ENCODE measurements around the gene THUMPD2.
A peak's percentile ranks its signal among the peaks of the same experiment; 100 is the strongest.
"Not testable (repeated sequence)": the region's sequence is repeated elsewhere in the genome, so short reads cannot be mapped to it uniquely, and the experiment has no call there.

The THUMPD2 gene

GRCh38 chr2:39796134-39796533 lies 17.1 kb upstream of the THUMPD2 start:
- ChIA-PET POLR2A (interaction anchor here (0.6 kb wide), 1 partner anchor 36 kb away, joined by 4 read pairs; no protein-coding TSS in a partner anchor), CTCF (no interaction called here)
- no peak overlapping the region for H3K27ac ChIP-seq (ENCODE audit: insufficient read depth in 1 of 2, low read depth in 1 of 2, low read length in 2 of 2, poor library complexity in 1 of 2, severe bottlenecking in 2 of 2)
- H3K4me1 ChIP-seq (ENCODE audit: control extremely low read depth in 1 of 4, control insufficient read depth in 4 of 4, insufficient read depth in 4 of 4, low read length in 3 of 4): no peaks in the 10 kb centered on the region
- H3K27me3 ChIP-seq (replicated peaks in 2 of 5; ENCODE audit: control insufficient read depth in 4 of 5, insufficient read depth in 5 of 5, low read length in 4 of 5): no peaks in the 10 kb centered on the region
- H3K4me3 ChIP-seq (ENCODE audit: control insufficient read depth in 1 of 7, extremely low read depth in 1 of 7, insufficient read depth in 4 of 7, low read depth in 2 of 7, low read length in 6 of 7): no peak overlapping the region
- WGBS (ENCODE audit: insufficient coverage): 100% methylated on average over 1 of the region's 1 CpG
- no peak for DNase-seq
- peaks cover 0 to 3% (median 0%) of the 10 kb centered on the region in 5 experiments for H3K9me3 ChIP-seq (ENCODE audit: control extremely low read depth in 1 of 5, control insufficient read depth in 4 of 5, insufficient read depth in 2 of 5, low read depth in 1 of 5, low read length in 4 of 5)
- H3K36me3 ChIP-seq (ENCODE audit: control insufficient read depth in 4 of 4, insufficient read depth in 4 of 4, low read length in 3 of 4): no peaks in the 10 kb centered on the region

GRCh38 chr2:39790216-39790818 lies 11.3 kb upstream of the THUMPD2 start:
- H3K27ac ChIP-seq (ENCODE audit: insufficient read depth in 1 of 2, low read depth in 1 of 2, low read length in 2 of 2, poor library complexity in 1 of 2, severe bottlenecking in 2 of 2); DNase-seq; POLR2A ChIA-PET; H3K36me3 ChIP-seq (ENCODE audit: control insufficient read depth in 4 of 4, insufficient read depth in 4 of 4, low read length in 3 of 4); H3K9me3 ChIP-seq (ENCODE audit: control extremely low read depth in 1 of 5, control insufficient read depth in 4 of 5, insufficient read depth in 2 of 5, low read depth in 1 of 5, low read length in 4 of 5); H3K27me3 ChIP-seq (replicated peaks in 2 of 5; ENCODE audit: control insufficient read depth in 4 of 5, insufficient read depth in 5 of 5, low read length in 4 of 5); CTCF ChIA-PET; H3K4me3 ChIP-seq (ENCODE audit: control insufficient read depth in 1 of 7, extremely low read depth in 1 of 7, insufficient read depth in 4 of 7, low read depth in 2 of 7, low read length in 6 of 7): not testable (repeated sequence)
- peaks cover 0 to 15% (median 5%) of the 10 kb centered on the region in 4 experiments for H3K4me1 ChIP-seq (ENCODE audit: control extremely low read depth in 1 of 4, control insufficient read depth in 4 of 4, insufficient read depth in 4 of 4, low read length in 3 of 4)
- WGBS (ENCODE audit: insufficient coverage): 95% methylated on average over 9 of the region's 12 CpGs

- Histone ChIP-seq H3K9me3 (ENCODE audit: control extremely low read depth in 1 of 5, control insufficient read depth in 4 of 5, insufficient read depth in 2 of 5, low read depth in 1 of 5, low read length in 4 of 5) (peaks cover 0 to 7% (median 2%) of the 10 kb centered on the region in 5 experiments), H3K27ac (ENCODE audit: insufficient read depth in 1 of 2, low read depth in 1 of 2, low read length in 2 of 2, poor library complexity in 1 of 2, severe bottlenecking in 2 of 2) (no peak overlapping the region), H3K4me3 (ENCODE audit: control insufficient read depth in 1 of 7, extremely low read depth in 1 of 7, insufficient read depth in 4 of 7, low read depth in 2 of 7, low read length in 6 of 7) (no peak overlapping the region), H3K36me3 (ENCODE audit: control insufficient read depth in 4 of 4, insufficient read depth in 4 of 4, low read length in 3 of 4) (no peaks in the 10 kb centered on the region), H3K4me1 (ENCODE audit: control extremely low read depth in 1 of 4, control insufficient read depth in 4 of 4, insufficient read depth in 4 of 4, low read length in 3 of 4) (peaks cover 0 to 15% (median 5%) of the 10 kb centered on the region in 4 experiments), H3K27me3 (replicated peaks in 2 of 5; ENCODE audit: control insufficient read depth in 4 of 5, insufficient read depth in 5 of 5, low read length in 4 of 5) (no peaks in the 10 kb centered on the region)
- DNase-seq: no peak
- no CpG with 5 or more reads among the region's 2 CpGs for WGBS (ENCODE audit: insufficient coverage)
- POLR2A ChIA-PET: no interaction called here
- CTCF ChIA-PET: no interaction called here
Measured at GRCh38 chr2:39787950-39788349, 8.9 kb upstream of the THUMPD2 start.

- CTCF ChIA-PET: no interaction called here
Measured at GRCh38 chr2:39786761-39787522, 7.9 kb upstream of the THUMPD2 start.

GRCh38 chr2:39782591-39782990 lies 3.5 kb upstream of the THUMPD2 start:
- ChIA-PET CTCF (no interaction called here), POLR2A (no interaction called here)
- Histone ChIP-seq H3K36me3 (ENCODE audit: control insufficient read depth in 4 of 4, insufficient read depth in 4 of 4, low read length in 3 of 4) (no peaks in the 10 kb centered on the region), H3K4me3 (ENCODE audit: control insufficient read depth in 1 of 7, extremely low read depth in 1 of 7, insufficient read depth in 4 of 7, low read depth in 2 of 7, low read length in 6 of 7) (no peak overlapping the region), H3K27ac (ENCODE audit: insufficient read depth in 1 of 2, low read depth in 1 of 2, low read length in 2 of 2, poor library complexity in 1 of 2, severe bottlenecking in 2 of 2) (no peak overlapping the region), H3K27me3 (replicated peaks in 2 of 5; ENCODE audit: control insufficient read depth in 4 of 5, insufficient read depth in 5 of 5, low read length in 4 of 5) (no peaks in the 10 kb centered on the region), H3K4me1 (ENCODE audit: control extremely low read depth in 1 of 4, control insufficient read depth in 4 of 4, insufficient read depth in 4 of 4, low read length in 3 of 4) (peaks cover 7 to 42% (median 26%) of the 10 kb centered on the region in 4 experiments), H3K9me3 (ENCODE audit: control extremely low read depth in 1 of 5, control insufficient read depth in 4 of 5, insufficient read depth in 2 of 5, low read depth in 1 of 5, low read length in 4 of 5) (no peaks in the 10 kb centered on the region)
- WGBS (ENCODE audit: insufficient coverage): 85% methylated on average over 2 of the region's 2 CpGs
- no peak for DNase-seq

More at GRCh38 chr2:39786761-39787522, 7.9 kb upstream of the THUMPD2 start:
- 80% methylated on average over 3 of the region's 7 CpGs for WGBS (ENCODE audit: insufficient coverage)
- H3K27me3 ChIP-seq (replicated peaks in 2 of 5; ENCODE audit: control insufficient read depth in 4 of 5, insufficient read depth in 5 of 5, low read length in 4 of 5): no peaks in the 10 kb centered on the region
- H3K36me3 ChIP-seq (ENCODE audit: control insufficient read depth in 4 of 4, insufficient read depth in 4 of 4, low read length in 3 of 4): no peaks in the 10 kb centered on the region
- peak in 2 of 3 donors; percentile 42 to 56 for DNase-seq
- H3K9me3 ChIP-seq (ENCODE audit: control extremely low read depth in 1 of 5, control insufficient read depth in 4 of 5, insufficient read depth in 2 of 5, low read depth in 1 of 5, low read length in 4 of 5): peaks cover 0 to 7% (median 2%) of the 10 kb centered on the region in 5 experiments
- peaks cover 0 to 16% (median 5%) of the 10 kb centered on the region in 4 experiments for H3K4me1 ChIP-seq (ENCODE audit: control extremely low read depth in 1 of 4, control insufficient read depth in 4 of 4, insufficient read depth in 4 of 4, low read length in 3 of 4)
- no peak overlapping the region for H3K27ac ChIP-seq (ENCODE audit: insufficient read depth in 1 of 2, low read depth in 1 of 2, low read length in 2 of 2, poor library complexity in 1 of 2, severe bottlenecking in 2 of 2)
- H3K4me3 ChIP-seq (ENCODE audit: control insufficient read depth in 1 of 7, extremely low read depth in 1 of 7, insufficient read depth in 4 of 7, low read depth in 2 of 7, low read length in 6 of 7): no peak overlapping the region
- POLR2A ChIA-PET: no interaction called here

GRCh38 chr2:39781697-39782096 lies 2.6 kb upstream of the THUMPD2 start:
- no peak for DNase-seq
- Histone ChIP-seq H3K4me1 (ENCODE audit: control extremely low read depth in 1 of 4, control insufficient read depth in 4 of 4, insufficient read depth in 4 of 4, low read length in 3 of 4) (peaks cover 12 to 43% (median 28%) of the 10 kb centered on the region in 4 experiments), H3K27me3 (replicated peaks in 2 of 5; ENCODE audit: control insufficient read depth in 4 of 5, insufficient read depth in 5 of 5, low read length in 4 of 5) (no peaks in the 10 kb centered on the region), H3K4me3 (ENCODE audit: control insufficient read depth in 1 of 7, extremely low read depth in 1 of 7, insufficient read depth in 4 of 7, low read depth in 2 of 7, low read length in 6 of 7) (peak overlapping the region in 2 of 7 experiments; percentile 71 to 75), H3K9me3 (ENCODE audit: control extremely low read depth in 1 of 5, control insufficient read depth in 4 of 5, insufficient read depth in 2 of 5, low read depth in 1 of 5, low read length in 4 of 5) (no peaks in the 10 kb centered on the region), H3K27ac (ENCODE audit: insufficient read depth in 1 of 2, low read depth in 1 of 2, low read length in 2 of 2, poor library complexity in 1 of 2, severe bottlenecking in 2 of 2) (no peak overlapping the region), H3K36me3 (ENCODE audit: control insufficient read depth in 4 of 4, insufficient read depth in 4 of 4, low read length in 3 of 4) (peaks cover 0 to 2% (median 0%) of the 10 kb centered on the region in 4 experiments)
- 100% methylated on average over 1 of the region's 1 CpG for WGBS (ENCODE audit: insufficient coverage)
- POLR2A ChIA-PET: no interaction called here
- CTCF ChIA-PET: no interaction called here

Data from common myeloid progenitor, CD34-positive (primary cell).